Measurements from ENCODE around the gene BIK.

Gene BIK

DNA sequence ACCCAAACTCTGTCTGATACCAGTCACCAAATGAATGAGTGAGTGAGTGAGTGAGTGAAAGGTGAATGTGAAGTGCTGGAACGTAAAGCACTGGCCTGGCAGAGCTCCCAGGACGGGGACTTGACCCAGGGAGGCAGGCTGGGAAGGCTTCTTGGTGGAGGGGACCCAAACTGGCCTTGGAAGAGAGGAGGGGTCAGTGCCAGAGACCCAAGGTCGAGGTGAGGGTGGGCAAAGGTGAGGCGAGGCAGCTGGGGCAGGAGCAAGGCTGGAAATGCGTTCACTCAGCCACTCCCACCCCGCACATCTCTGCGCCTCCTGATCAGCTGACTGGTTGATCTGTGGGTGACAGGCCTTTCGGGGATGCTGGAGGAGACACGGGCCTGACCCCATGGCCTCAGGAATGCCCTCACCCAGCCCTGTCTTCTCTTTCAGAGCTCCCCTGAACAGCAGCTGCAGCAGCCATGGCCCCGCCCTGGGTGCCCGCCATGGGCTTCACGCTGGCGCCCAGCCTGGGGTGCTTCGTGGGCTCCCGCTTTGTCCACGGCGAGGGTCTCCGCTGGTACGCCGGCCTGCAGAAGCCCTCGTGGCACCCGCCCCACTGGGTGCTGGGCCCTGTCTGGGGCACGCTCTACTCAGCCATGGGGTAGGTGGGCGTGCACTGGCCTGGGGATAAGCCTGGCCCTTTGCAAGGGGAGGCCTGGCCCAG is 48.4 kb downstream of the BIK start:
- TF ChIP-seq, protein P1, sequence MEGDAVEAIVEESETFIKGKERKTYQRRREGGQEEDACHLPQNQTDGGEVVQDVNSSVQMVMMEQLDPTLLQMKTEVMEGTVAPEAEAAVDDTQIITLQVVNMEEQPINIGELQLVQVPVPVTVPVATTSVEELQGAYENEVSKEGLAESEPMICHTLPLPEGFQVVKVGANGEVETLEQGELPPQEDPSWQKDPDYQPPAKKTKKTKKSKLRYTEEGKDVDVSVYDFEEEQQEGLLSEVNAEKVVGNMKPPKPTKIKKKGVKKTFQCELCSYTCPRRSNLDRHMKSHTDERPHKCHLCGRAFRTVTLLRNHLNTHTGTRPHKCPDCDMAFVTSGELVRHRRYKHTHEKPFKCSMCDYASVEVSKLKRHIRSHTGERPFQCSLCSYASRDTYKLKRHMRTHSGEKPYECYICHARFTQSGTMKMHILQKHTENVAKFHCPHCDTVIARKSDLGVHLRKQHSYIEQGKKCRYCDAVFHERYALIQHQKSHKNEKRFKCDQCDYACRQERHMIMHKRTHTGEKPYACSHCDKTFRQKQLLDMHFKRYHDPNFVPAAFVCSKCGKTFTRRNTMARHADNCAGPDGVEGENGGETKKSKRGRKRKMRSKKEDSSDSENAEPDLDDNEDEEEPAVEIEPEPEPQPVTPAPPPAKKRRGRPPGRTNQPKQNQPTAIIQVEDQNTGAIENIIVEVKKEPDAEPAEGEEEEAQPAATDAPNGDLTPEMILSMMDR (IDR thresholded peaks at IDR 0.05; ENCODE audit: low read depth, low read length) = no peak
- no peak overlapping the region for H3K4me3 ChIP-seq (ENCODE audit: low read depth, low read length)

DNA sequence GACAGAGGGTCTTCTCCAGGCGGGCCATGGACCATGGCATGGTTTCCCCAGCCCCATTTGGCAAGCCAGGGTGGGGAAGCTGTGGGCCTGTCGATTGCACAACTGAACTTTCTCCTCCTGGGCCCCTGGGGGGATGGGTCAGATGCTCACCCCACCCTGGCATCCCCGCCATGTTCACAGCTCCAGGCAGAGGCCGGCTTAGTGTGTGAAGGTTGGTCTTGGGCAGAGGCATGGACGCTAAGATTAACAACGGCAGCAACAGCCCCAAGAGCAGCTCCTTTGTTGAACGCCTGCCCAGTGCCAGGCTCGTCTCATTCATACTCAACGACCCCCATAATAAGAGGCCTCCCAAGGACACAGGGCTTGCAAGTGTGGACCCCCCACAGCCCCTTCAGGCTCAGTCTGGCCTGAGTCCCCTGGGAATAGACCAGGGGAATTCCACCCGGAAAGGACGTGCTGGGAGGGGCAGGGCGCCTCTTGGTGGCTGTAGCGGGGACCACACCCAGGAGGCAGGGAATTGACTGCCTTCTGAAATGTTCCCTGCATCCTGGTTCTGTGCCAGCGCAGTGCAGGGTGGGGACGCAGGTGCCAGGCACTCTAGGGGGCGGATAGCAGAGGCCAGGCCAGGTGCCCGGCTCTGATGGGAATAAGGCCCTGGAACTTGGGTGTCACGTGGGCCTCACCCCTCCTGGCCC is 49.1 kb downstream of the BIK start:
- TF ChIP-seq, protein P1 (IDR thresholded peaks at IDR 0.05; ENCODE audit: low read depth, low read length) = no peak
- H3K4me3 ChIP-seq (ENCODE audit: low read depth, low read length) = no peak overlapping the region

DNA sequence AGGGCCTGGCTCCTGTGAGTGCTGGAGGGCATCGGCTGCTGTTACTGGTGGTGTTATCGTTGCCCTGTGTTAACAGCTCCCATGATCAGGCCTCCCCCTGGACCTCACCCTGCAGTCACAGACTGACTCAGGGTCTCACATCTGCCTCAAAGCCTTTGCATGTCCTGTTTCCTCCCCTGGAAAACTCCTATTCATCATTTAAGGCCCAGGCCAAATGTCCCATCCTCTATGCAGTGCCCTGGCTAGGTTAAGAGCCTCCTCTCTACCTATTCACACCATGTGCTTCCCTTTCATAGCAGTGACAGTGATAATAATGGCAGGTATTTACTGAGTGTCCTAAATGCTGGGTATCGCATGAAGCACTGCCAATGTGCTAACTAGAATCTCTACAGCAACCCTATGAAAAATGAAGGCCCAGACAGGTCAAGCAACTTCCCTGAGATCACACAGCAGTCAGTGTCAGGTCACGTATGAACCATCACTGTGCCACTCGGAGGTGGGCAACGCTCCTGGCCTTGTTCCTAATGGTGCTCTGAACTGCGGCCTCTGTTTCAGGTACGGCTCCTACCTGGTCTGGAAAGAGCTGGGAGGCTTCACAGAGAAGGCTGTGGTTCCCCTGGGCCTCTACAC is 50.1 kb downstream of the BIK start:
- H3K4me3 ChIP-seq (ENCODE audit: low read depth, low read length) = no peak overlapping the region
- TF ChIP-seq, protein P1 (IDR thresholded peaks at IDR 0.05; ENCODE audit: low read depth, low read length) = no peak

DNA sequence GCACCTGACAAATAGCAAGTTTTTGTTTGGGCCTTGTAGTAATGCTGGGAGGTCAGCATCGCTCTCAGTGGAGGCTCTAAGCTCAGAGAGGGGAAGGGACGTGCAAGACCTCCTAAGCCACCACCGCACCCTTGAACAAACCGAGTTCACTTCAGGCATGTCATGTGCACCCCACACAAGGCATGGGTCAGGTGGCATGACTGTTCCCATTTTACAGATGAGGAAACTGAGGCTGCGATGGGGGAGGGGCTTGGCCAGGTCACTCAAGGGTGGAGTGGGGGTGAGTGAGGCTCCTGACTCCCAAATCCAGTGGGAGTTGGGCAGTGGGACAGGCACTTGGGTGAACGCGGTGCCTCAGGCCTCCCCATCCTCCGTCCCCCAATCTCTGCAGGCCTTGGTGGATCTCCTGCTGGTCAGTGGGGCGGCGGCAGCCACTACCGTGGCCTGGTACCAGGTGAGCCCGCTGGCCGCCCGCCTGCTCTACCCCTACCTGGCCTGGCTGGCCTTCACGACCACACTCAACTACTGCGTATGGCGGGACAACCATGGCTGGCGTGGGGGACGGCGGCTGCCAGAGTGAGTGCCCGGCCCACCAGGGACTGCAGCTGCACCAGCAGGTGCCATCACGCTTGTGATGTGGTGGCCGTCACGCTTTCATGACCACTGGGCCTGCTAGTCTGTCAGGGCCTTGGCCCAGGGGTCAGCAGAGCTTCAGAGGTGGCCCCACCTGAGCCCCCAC is 52.0 kb downstream of the BIK start:
- TF ChIP-seq, protein P1 (IDR thresholded peaks at IDR 0.05; ENCODE audit: low read depth, low read length) = no peak
- H3K4me3 ChIP-seq (ENCODE audit: low read depth, low read length) = no peak overlapping the region

DNA sequence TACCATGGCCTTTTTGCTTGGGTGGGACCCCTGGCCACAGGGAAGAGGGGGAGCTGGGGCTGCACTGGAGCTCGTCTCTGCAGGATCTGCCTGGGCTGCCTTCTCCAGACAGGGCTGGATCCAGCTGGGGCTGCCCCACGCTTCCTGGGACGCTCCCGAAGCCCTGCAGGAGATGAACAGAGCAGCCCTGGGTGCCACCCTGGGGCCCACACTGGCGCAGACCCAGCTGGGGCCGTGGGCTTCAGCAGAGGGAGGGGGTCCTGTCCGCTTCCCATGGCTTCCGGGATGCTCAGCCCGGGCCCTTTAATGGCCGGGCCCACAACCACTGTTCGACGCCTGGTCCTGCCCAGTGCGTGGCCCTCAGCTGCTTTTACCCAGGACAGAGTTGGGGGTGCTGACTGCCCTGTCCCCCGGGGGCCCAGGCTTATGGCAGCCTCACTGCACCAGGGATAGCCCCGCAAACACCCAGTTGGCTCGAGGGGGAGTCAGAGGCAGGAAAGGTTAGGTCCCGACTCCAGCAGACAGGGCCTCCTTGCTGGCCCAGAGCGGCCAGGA is 52.8 kb downstream of the BIK start:
- H3K4me3 ChIP-seq (ENCODE audit: low read depth, low read length) = no peak overlapping the region
- TF ChIP-seq, protein P1 (IDR thresholded peaks at IDR 0.05; ENCODE audit: low read depth, low read length) = no peak

DNA sequence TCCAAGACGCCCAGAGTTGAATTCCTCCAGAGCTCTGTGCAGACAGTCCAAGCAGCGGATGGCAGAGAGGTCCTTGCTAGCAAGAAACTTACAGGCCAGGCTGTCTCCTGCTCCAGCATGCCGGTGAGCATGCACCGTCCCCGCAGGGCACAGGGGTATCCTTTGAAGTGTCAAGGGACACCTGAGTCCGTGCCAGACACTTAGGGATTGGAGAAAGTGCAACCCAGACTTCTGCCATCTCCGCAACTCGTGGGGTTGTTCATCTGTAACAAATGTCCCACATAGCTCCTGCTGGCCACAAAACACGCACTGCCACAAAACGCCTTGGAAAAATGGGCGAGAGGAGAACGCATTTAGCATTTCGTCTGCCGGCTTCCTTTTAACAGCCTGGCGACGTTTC is 54.1 kb downstream of the BIK start:
- TF ChIP-seq, protein P1 (IDR thresholded peaks at IDR 0.05; ENCODE audit: low read depth, low read length) = no peak
- no peak overlapping the region for H3K4me3 ChIP-seq (ENCODE audit: low read depth, low read length)
